Measurements from ENCODE around the gene KRTAP12-3.

KRTAP12-3 gene

GRCh38 chr21:44706026-44706705 lies 48.4 kb downstream of the KRTAP12-3 start:
- no peak for DNase-seq

GRCh38 chr21:44706706-44707581 lies 49.2 kb downstream of the KRTAP12-3 start:
- DNase-seq: no peak
